ENCODE data around the gene RBM42.

DNA sequence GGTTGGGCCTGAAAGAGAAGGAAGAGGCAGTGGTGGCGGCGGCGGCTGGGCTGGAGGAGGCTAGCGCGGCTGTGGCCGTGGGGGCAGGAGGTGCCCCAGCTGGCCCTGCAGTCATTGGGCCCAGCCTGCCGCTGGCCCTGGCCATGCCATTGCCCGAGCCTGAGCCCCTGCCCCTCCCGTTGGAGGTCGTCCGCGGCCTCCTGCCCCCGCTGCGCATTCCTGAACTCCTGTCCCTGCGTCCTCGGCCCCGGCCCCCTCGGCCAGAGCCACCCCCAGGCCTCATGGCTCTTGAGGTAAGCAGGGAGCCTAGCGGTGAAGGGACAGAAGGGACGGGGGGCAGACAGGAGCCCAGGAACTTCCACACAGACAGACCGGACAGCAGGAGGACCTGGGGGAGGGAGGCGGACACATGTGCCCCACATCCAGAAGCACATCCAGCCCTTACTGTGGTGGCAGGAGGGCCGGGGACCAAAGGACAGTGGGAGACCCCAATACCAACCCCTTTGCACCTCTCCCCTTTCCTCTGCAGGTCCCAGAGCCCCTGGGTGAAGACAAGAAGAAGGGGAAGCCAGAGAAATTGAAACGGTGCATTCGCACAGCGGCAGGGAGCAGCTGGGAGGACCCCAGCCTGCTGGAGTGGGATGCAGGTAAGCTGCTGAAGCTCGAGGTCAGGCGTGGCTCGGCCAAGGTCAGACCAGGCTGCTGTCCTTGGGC, 5.0 kb downstream of the RBM42 start:
- TF ChIP-seq, protein P1, sequence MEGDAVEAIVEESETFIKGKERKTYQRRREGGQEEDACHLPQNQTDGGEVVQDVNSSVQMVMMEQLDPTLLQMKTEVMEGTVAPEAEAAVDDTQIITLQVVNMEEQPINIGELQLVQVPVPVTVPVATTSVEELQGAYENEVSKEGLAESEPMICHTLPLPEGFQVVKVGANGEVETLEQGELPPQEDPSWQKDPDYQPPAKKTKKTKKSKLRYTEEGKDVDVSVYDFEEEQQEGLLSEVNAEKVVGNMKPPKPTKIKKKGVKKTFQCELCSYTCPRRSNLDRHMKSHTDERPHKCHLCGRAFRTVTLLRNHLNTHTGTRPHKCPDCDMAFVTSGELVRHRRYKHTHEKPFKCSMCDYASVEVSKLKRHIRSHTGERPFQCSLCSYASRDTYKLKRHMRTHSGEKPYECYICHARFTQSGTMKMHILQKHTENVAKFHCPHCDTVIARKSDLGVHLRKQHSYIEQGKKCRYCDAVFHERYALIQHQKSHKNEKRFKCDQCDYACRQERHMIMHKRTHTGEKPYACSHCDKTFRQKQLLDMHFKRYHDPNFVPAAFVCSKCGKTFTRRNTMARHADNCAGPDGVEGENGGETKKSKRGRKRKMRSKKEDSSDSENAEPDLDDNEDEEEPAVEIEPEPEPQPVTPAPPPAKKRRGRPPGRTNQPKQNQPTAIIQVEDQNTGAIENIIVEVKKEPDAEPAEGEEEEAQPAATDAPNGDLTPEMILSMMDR (IDR thresholded peaks at IDR 0.05) = no peak
- no peak for TF ChIP-seq POLR2A (IDR thresholded peaks at IDR 0.05)
